Measurements from ENCODE around the gene ADGRB3.

DNA sequence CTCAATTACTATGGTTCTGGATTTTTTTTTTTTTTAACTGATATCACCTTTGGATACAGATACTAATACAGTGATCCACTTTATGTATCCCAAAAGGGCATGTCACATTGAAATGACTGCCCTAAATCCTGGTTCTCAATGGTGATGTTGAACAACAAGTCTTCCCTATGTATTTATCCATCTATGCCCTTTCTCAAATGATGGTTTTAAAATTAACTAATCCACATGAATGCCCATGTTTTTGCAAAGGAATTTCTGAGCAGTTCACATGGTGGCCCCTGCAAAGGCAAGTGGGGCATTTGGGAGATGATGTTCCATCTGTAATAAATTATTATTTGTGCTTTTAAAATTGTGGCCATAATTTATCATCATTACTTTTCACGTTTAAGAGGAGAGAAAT, 2.7 kb downstream of the ADGRB3 start:
- TF ChIP-seq, protein P1, sequence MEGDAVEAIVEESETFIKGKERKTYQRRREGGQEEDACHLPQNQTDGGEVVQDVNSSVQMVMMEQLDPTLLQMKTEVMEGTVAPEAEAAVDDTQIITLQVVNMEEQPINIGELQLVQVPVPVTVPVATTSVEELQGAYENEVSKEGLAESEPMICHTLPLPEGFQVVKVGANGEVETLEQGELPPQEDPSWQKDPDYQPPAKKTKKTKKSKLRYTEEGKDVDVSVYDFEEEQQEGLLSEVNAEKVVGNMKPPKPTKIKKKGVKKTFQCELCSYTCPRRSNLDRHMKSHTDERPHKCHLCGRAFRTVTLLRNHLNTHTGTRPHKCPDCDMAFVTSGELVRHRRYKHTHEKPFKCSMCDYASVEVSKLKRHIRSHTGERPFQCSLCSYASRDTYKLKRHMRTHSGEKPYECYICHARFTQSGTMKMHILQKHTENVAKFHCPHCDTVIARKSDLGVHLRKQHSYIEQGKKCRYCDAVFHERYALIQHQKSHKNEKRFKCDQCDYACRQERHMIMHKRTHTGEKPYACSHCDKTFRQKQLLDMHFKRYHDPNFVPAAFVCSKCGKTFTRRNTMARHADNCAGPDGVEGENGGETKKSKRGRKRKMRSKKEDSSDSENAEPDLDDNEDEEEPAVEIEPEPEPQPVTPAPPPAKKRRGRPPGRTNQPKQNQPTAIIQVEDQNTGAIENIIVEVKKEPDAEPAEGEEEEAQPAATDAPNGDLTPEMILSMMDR (IDR thresholded peaks at IDR 0.05): no peak
- TF ChIP-seq POLR2A (IDR thresholded peaks at IDR 0.05): no peak

All from breast epithelium (tissue), 3 donors.